Right atrium auricular region (tissue), 2 donors: Measurements from ENCODE around the gene CD8B2. TPM values are rescaled to one million over a fixed set of nuclear protein-coding genes. Genes with fewer than 3 reads are reported as not detected.
"Not testable (repeated sequence)": the region's sequence is repeated elsewhere in the genome, so short reads cannot be mapped to it uniquely, and the experiment has no call there.

Source experiments
- DNase-seq: peaks from one replicate; pipeline ENCODE4 v3.0.0-alpha.2; 2019; ENCODE audit warnings: low spot score
- H3K27ac ChIP-seq, 2 donors: fragments of 200-600 bp; sonication (generic); 1 replicate in 1 of 2; 2 replicates in 1 of 2; pipeline ENCODE4 v1.5.1; 2016 to 2019
- H3K27me3 ChIP-seq, 2 donors: fragments of 200-600 bp; sonication (generic); one replicate each; pipeline versions ENCODE4 v1.5.1 to v1.6.0; 2017 to 2019
- H3K36me3 ChIP-seq: fragments of 200-600 bp; sonication (generic); one replicate; pipeline ENCODE4 v1.5.1; 2016
- H3K4me1 ChIP-seq, 2 donors: fragments of 200-600 bp; sonication (generic); one replicate each; pipeline versions ENCODE4 v1.5.1 to v1.6.0; 2017 to 2019
- H3K4me3 ChIP-seq, 2 donors: fragments of 200-600 bp; sonication (generic); 1 replicate in 1 of 2; 2 replicates in 1 of 2; pipeline ENCODE4 v1.5.1; 2017 to 2019; ENCODE audit warnings: mild to moderate bottlenecking in 1 of 2, moderate library complexity in 1 of 2
- H3K9me3 ChIP-seq, 2 donors: fragments of 200-600 bp; sonication (generic); one replicate each; pipeline ENCODE4 v1.5.1; 2019
- total RNA-seq, 2 donors: library from RNA; depleted of rRNA; stranded (reverse); fragments of >200 nt; gene quantifications; one replicate each; pipeline ENCODE4 v1.1.0, GENCODE V29; 2016

The CD8B2 gene
- total RNA-seq, 2 donors from 2014 or later, result not detected

GRCh38 chr2:106500350-106500749 lies 13.2 kb downstream of the CD8B2 start:
- DNase-seq, H3K27ac ChIP-seq, H3K4me3 ChIP-seq, H3K27me3 ChIP-seq, H3K36me3 ChIP-seq, H3K4me1 ChIP-seq, H3K9me3 ChIP-seq: not testable (repeated sequence)

GRCh38 chr2:106502351-106502750 lies 15.2 kb downstream of the CD8B2 start:
- DNase-seq, H3K36me3 ChIP-seq, H3K9me3 ChIP-seq, H3K4me3 ChIP-seq, H3K4me1 ChIP-seq, H3K27ac ChIP-seq, H3K27me3 ChIP-seq: not testable (repeated sequence)

- H3K36me3 ChIP-seq, DNase-seq, H3K4me1 ChIP-seq, H3K4me3 ChIP-seq, H3K9me3 ChIP-seq, H3K27ac ChIP-seq, H3K27me3 ChIP-seq: not testable (repeated sequence)
Observed at GRCh38 chr2:106504192-106504591, 17.0 kb downstream of the CD8B2 start.

GRCh38 chr2:106504787-106505186 lies 17.6 kb downstream of the CD8B2 start:
- H3K27me3 ChIP-seq, H3K9me3 ChIP-seq, H3K4me3 ChIP-seq, DNase-seq, H3K4me1 ChIP-seq, H3K27ac ChIP-seq, H3K36me3 ChIP-seq: not testable (repeated sequence)

- H3K4me3 ChIP-seq, H3K27ac ChIP-seq, H3K36me3 ChIP-seq, H3K27me3 ChIP-seq, DNase-seq, H3K4me1 ChIP-seq, H3K9me3 ChIP-seq: not testable (repeated sequence)
Observed at GRCh38 chr2:106506002-106506687, 19.0 kb downstream of the CD8B2 start.

GRCh38 chr2:106508660-106509373 lies 21.7 kb downstream of the CD8B2 start:
- not testable (repeated sequence) for H3K27ac ChIP-seq, H3K27me3 ChIP-seq, DNase-seq, H3K4me3 ChIP-seq, H3K9me3 ChIP-seq, H3K4me1 ChIP-seq, H3K36me3 ChIP-seq

GRCh38 chr2:106509374-106509770 lies 22.2 kb downstream of the CD8B2 start:
- H3K36me3 ChIP-seq, result not testable (repeated sequence)

GRCh38 chr2:106510791-106511190 lies 23.6 kb downstream of the CD8B2 start:
- H3K9me3 ChIP-seq, H3K4me1 ChIP-seq, H3K4me3 ChIP-seq, DNase-seq, H3K36me3 ChIP-seq, H3K27ac ChIP-seq, H3K27me3 ChIP-seq: not testable (repeated sequence)

More at GRCh38 chr2:106509374-106509770, 22.2 kb downstream of the CD8B2 start:
- H3K4me1 ChIP-seq, H3K4me3 ChIP-seq, H3K9me3 ChIP-seq, DNase-seq, H3K27me3 ChIP-seq, H3K27ac ChIP-seq: not testable (repeated sequence)

- not testable (repeated sequence) for H3K36me3 ChIP-seq, H3K27me3 ChIP-seq, H3K9me3 ChIP-seq, H3K4me1 ChIP-seq, H3K4me3 ChIP-seq
- peak; percentile 88 for DNase-seq
- peak overlapping the region in 1 of 2 donors; percentile 48 for H3K27ac ChIP-seq
Observed at GRCh38 chr2:106511476-106511901, 24.3 kb downstream of the CD8B2 start.

- not testable (repeated sequence) for H3K4me3 ChIP-seq, DNase-seq, H3K9me3 ChIP-seq, H3K4me1 ChIP-seq, H3K27me3 ChIP-seq, H3K36me3 ChIP-seq
- peak overlapping the region in 1 of 2 donors; percentile 48 for H3K27ac ChIP-seq
Observed at GRCh38 chr2:106511934-106512333, 24.8 kb downstream of the CD8B2 start.

- H3K9me3 ChIP-seq, DNase-seq, H3K4me3 ChIP-seq, H3K27ac ChIP-seq, H3K4me1 ChIP-seq, H3K27me3 ChIP-seq, H3K36me3 ChIP-seq: not testable (repeated sequence)
Observed at GRCh38 chr2:106513391-106513790, 26.2 kb downstream of the CD8B2 start.

GRCh38 chr2:106514827-106515226 lies 27.7 kb downstream of the CD8B2 start:
- H3K4me3 ChIP-seq, H3K36me3 ChIP-seq, H3K4me1 ChIP-seq, H3K27me3 ChIP-seq, H3K27ac ChIP-seq, DNase-seq, H3K9me3 ChIP-seq: not testable (repeated sequence)
